SKM-1 (cell line): ENCODE measurements around the gene IFNA4.
"Not testable (repeated sequence)": the region's sequence is repeated elsewhere in the genome, so short reads cannot be mapped to it uniquely, and the experiment has no call there.

Experiments
- DNase-seq: peaks from one replicate; lab custom pipeline; 2025; ENCODE audit not compliant: unreplicated experiment; lab: John Stamatoyannopoulos, UW

IFNA4 gene

DNA sequence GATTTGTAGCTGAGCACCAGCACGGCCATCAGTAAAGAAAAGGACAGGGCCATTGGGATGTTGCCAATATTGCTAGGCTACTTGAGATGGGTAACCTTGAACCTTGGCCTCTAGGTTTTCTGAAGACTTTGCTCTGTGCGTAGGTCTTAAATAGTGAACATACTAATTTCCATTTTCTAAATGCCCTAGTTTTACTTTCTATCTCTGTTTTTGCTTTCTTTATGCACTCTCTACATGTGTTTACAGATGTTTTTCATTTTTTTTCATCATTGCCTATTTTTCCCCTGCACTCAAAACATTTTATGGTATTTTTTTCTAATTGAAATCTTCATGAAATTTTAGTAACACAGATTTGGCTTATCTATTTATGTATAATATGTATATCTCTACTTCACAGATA, 20.8 kb downstream of the IFNA4 start, which contains the start of gene IFNA21:
Gene IFNA21, minus strand, starts transcription at position 101 of the 400 bp plus-strand sequence. Its CDS starts 48 bp downstream, at position 53.
- not testable (repeated sequence) for DNase-seq

DNA sequence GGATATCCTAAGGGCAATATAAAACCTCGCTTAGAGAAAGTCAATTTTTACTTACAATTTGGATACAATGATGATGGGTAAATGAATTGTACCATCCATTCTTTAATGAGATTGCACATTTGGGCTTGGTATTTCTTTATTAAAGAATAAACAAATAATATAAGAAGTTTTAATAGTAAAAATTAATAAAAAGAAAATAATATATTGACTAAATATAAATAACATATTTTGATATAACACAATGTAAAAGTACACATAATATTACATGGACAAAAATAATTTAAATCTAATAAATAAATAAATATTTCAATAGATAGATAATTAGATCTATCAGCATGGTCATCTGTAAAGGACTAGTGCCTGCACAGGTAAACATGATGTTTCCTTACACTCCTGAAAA, 21.9 kb downstream of the IFNA4 start:
- DNase-seq, result no peak

DNA sequence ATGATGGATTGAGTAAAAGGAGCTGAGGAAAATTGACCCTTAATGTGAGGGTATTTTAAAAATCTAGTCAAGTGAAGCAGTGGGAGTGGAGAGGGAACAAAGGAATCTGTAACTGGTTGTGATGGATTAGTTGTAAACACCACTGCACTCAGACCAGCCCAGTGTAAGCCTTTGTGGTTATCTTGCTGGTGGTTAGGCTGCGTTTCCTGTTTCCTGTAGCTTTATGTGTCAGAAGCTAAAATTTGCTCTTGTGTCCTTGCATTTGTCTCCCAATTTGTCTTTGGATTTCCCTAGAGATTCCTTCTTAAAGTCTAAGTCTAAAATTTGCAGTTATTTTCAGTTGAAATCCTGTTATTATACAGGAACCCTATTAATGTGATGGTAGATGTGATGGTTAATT, 27.2 kb downstream of the IFNA4 start:
- DNase-seq, result peak; percentile 52

DNA sequence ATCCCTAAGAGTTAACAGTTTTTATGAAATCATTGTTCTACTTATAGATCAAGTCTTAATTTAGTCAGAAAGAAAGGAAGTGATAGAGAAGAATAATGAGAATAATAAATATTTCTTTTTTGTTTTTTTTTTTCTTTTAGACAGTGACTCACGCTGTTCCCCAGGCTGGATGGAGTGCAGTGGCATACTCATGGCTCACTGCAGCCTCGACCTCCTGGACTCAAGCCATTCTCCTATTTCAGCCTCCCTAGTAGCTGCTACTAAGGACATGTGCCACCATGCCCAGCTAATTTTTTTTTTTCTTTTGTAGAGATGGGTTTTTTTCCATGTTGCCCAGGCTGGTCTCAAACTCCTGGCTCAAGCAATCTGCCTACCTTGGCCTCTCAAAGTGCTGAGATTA, 31.9 kb downstream of the IFNA4 start:
- no peak for DNase-seq

DNA sequence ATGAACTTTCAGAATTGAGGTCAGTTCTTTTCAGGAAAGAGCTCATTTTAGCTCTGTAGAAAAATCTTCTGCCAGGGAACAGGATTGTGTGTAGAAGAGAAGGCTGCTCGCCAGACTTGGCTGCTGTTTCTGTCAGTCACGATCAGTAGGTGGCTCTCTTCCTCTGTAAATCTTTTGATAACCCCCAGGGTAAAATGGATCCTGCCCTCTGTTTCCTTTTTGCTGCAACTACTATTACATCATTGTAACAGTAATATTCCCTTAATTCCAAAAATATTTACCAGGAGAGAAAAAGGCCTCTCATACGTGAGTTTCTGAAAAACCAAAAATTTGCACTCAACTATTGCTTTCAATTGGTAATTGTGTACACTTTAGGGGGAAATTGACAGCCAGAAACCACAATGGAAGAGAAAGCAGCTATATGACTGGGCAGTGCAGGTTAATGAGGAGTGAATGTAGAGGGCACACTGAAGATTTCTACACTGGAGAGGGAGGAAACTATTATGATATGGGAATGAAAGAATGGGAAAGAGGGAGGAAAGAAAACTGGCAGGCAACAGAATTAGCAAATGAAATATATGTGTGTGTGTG, 33.3 kb downstream of the IFNA4 start:
- DNase-seq, result peak; percentile 50

DNA sequence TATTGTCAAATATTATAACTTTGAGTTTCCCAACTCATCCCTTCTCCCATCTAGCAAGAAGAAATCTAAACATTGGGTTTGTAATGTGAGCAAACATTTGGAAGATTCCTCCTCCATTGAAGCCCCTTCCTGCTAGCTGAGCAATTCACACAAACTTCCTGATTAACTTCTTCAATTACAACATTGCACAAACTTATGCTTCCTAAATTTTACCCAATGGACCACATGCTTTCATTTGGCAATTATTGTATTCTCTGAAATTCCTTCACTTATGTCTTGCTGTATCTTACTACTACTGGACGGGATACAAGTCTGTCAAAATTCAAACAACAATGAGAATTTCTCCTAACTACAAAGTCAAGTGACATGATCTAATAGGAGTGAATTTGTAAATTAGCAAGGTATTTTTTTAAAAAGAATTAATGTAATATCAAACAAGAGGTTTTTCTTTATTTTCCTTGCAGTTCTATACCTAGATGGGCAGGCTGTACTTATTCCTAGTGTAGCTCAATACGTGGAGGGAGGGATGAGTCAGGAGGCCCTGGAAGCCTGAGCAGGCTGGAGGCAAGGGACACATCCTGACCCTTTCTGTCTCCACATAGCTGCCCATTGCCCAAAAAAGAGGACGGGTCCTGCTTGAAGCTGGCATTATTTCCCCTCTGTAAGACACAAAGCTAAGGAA, 33.9 kb downstream of the IFNA4 start:
- no peak for DNase-seq

DNA sequence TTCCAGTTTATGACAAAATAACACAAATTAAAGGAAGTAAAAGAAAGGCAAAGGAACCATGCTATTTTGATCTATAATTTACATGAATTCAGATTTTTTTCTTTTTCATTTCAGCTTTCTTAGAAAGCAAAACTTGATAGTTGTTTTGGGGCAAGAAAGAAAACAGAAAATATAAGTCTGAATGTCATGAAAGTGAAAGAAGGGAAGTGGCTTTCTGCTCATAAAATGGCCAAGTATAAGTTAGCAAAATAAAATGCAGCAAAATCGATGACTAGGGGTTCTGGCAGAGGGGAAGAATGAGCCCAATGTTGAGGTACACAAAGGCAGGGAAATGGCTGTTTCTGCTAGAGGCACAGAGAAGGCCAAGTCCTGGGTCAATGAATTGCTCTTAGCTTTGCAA, 42.8 kb downstream of the IFNA4 start:
- DNase-seq, result no peak

DNA sequence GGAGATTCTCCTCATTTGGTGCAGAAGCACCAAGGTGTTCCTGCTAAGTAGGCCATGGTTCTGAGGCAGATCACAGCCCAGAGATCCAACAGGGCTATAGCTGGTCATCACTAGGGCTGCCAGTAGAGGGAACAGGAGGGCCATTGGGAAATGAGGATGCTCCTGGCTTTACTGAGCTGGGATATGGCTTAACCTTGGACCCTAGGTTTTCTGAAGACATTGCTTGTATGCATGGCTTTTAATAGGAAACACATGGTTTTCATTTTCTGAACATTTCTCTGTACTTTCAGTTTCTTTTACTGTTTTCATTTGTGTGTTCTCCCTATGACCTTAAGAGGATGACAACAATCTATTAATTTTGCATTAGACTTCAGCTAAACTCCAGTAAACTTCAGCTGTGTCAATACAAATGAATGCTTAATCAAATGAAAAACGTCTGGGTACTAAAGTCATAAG, 45.9 kb downstream of the IFNA4 start, which contains the start of gene IFNW1:
Gene IFNW1, minus strand, starts transcription at position 406 of the 456 bp plus-strand sequence. Its CDS starts 262 bp downstream, at position 144.
- no peak for DNase-seq

DNA sequence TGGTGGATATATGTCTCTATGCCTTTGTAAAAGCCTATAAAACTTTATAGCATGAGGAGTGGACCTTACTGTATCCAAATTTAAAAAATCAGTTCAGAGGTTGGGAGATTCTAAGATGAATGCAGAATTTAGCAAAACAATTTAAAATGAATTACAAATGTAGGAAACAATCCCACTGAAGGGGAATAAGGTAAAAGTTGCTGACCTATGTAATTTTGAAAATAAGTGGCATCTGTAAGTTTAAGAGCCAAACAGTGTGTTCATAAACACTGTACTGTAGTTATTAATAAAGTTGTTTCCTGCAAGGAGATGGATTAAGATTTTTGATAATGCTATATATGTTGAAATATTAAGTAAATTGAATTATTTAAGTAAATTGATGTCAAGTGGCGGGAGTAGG, 50.4 kb downstream of the IFNA4 start:
- DNase-seq, result no peak
